ENCODE results near the gene RHBDD1. TPM values are rescaled to one million over a fixed set of nuclear protein-coding genes. Genes with fewer than 3 reads are reported as not detected.
A peak's percentile ranks its signal among the peaks of the same experiment; 100 is the strongest.
"Not testable (repeated sequence)": the region's sequence is repeated elsewhere in the genome, so short reads cannot be mapped to it uniquely, and the experiment has no call there.

RHBDD1 gene
- total and polyA plus RNA-seq, 4 donors = 16.8 to 81.3 (median 30.2) TPM

- H3K9me3 ChIP-seq (ENCODE audit: control insufficient read depth, insufficient read depth, low read length) = no peaks in the 10 kb centered on the region
- H3K27me3 ChIP-seq (ENCODE audit: control insufficient read depth, insufficient read depth, low read length) = no peaks in the 10 kb centered on the region
- H3K36me3 ChIP-seq (ENCODE audit: control insufficient read depth, insufficient read depth, low read length) = no peaks in the 10 kb centered on the region
- 91% methylated on average over 4 of the region's 8 CpGs for WGBS (ENCODE audit: insufficient coverage)
- no peak overlapping the region for H3K4me3 ChIP-seq (ENCODE audit: low read depth, low read length)
- H3K4me1 ChIP-seq (ENCODE audit: control insufficient read depth, insufficient read depth, low read length) = peaks cover 4% of the 10 kb centered on the region
- no peak overlapping the region for H3K27ac ChIP-seq (ENCODE audit: low read depth, low read length)
- no peak for DNase-seq (ENCODE audit: low read depth in 4 of 6, low spot score in 6 of 6)
These were observed 5.9 kb upstream of the RHBDD1 start for GRCh38 chr2:226829721-226830631.

GRCh38 chr2:226831266-226831665 lies 4.6 kb upstream of the RHBDD1 start:
- peaks cover 11% of the 10 kb centered on the region for H3K4me1 ChIP-seq (ENCODE audit: control insufficient read depth, insufficient read depth, low read length)
- no peaks in the 10 kb centered on the region for H3K27me3 ChIP-seq (ENCODE audit: control insufficient read depth, insufficient read depth, low read length)
- no peak overlapping the region for H3K4me3 ChIP-seq (ENCODE audit: low read depth, low read length)
- WGBS (ENCODE audit: insufficient coverage) = 80% methylated on average over 2 of the region's 4 CpGs
- H3K27ac ChIP-seq (ENCODE audit: low read depth, low read length) = no peak overlapping the region
- no peaks in the 10 kb centered on the region for H3K36me3 ChIP-seq (ENCODE audit: control insufficient read depth, insufficient read depth, low read length)
- no peak for DNase-seq (ENCODE audit: low read depth in 4 of 6, low spot score in 6 of 6)
- no peaks in the 10 kb centered on the region for H3K9me3 ChIP-seq (ENCODE audit: control insufficient read depth, insufficient read depth, low read length)

- no peak for DNase-seq (ENCODE audit: low read depth in 4 of 6, low spot score in 6 of 6)
- Histone ChIP-seq H3K27me3 (ENCODE audit: control insufficient read depth, insufficient read depth, low read length) (no peaks in the 10 kb centered on the region), H3K36me3 (ENCODE audit: control insufficient read depth, insufficient read depth, low read length) (no peaks in the 10 kb centered on the region), H3K9me3 (ENCODE audit: control insufficient read depth, insufficient read depth, low read length) (no peaks in the 10 kb centered on the region), H3K4me3 (ENCODE audit: low read depth, low read length) (no peak overlapping the region), H3K4me1 (ENCODE audit: control insufficient read depth, insufficient read depth, low read length) (peaks cover 11% of the 10 kb centered on the region), H3K27ac (ENCODE audit: low read depth, low read length) (no peak overlapping the region)
- no CpG with 5 or more reads among the region's 1 CpG for WGBS (ENCODE audit: insufficient coverage)
These were observed 3.8 kb upstream of the RHBDD1 start for GRCh38 chr2:226832061-226832460.

- 97% methylated on average over 9 of the region's 18 CpGs for WGBS (ENCODE audit: insufficient coverage)
- DNase-seq (ENCODE audit: low read depth in 4 of 6, low spot score in 6 of 6); H3K27ac ChIP-seq (ENCODE audit: low read depth, low read length); H3K36me3 ChIP-seq (ENCODE audit: control insufficient read depth, insufficient read depth, low read length); H3K27me3 ChIP-seq (ENCODE audit: control insufficient read depth, insufficient read depth, low read length); H3K9me3 ChIP-seq (ENCODE audit: control insufficient read depth, insufficient read depth, low read length): not testable (repeated sequence)
- peak overlapping the region; percentile 84 for H3K4me3 ChIP-seq (ENCODE audit: low read depth, low read length)
- peaks cover 11% of the 10 kb centered on the region for H3K4me1 ChIP-seq (ENCODE audit: control insufficient read depth, insufficient read depth, low read length)
These were observed 974 bp upstream of the RHBDD1 start for GRCh38 chr2:226834880-226835279.

- no peak for DNase-seq (ENCODE audit: low read depth in 4 of 6, low spot score in 6 of 6)
- H3K36me3 ChIP-seq (ENCODE audit: control insufficient read depth, insufficient read depth, low read length) = no peaks in the 10 kb centered on the region
- H3K9me3 ChIP-seq (ENCODE audit: control insufficient read depth, insufficient read depth, low read length) = no peaks in the 10 kb centered on the region
- peak overlapping the region; percentile 84 for H3K4me3 ChIP-seq (ENCODE audit: low read depth, low read length)
- H3K27ac ChIP-seq (ENCODE audit: low read depth, low read length) = peak overlapping the region; percentile 89
- H3K4me1 ChIP-seq (ENCODE audit: control insufficient read depth, insufficient read depth, low read length) = peaks cover 11% of the 10 kb centered on the region
- 4% methylated on average over 26 of the region's 26 CpGs for WGBS (ENCODE audit: insufficient coverage)
- H3K27me3 ChIP-seq (ENCODE audit: control insufficient read depth, insufficient read depth, low read length) = no peaks in the 10 kb centered on the region
These were observed 446 bp upstream of the RHBDD1 start for GRCh38 chr2:226835420-226835795.

GRCh38 chr2:226836548-226836885 lies 663 bp downstream of the RHBDD1 start:
- Histone ChIP-seq H3K27me3 (ENCODE audit: control insufficient read depth, insufficient read depth, low read length) (no peaks in the 10 kb centered on the region), H3K4me1 (ENCODE audit: control insufficient read depth, insufficient read depth, low read length) (peaks cover 11% of the 10 kb centered on the region), H3K4me3 (ENCODE audit: low read depth, low read length) (peak overlapping the region; percentile 84), H3K9me3 (ENCODE audit: control insufficient read depth, insufficient read depth, low read length) (no peaks in the 10 kb centered on the region), H3K27ac (ENCODE audit: low read depth, low read length) (peak overlapping the region; percentile 89), H3K36me3 (ENCODE audit: control insufficient read depth, insufficient read depth, low read length) (no peaks in the 10 kb centered on the region)
- DNase-seq (ENCODE audit: low read depth in 4 of 6, low spot score in 6 of 6) = no peak
- 13% methylated on average over 2 of the region's 6 CpGs for WGBS (ENCODE audit: insufficient coverage)

GRCh38 chr2:226837334-226837733 lies 1.5 kb downstream of the RHBDD1 start:
- no peak for DNase-seq (ENCODE audit: low read depth in 4 of 6, low spot score in 6 of 6)
- 97% methylated on average over 6 of the region's 7 CpGs for WGBS (ENCODE audit: insufficient coverage)
- Histone ChIP-seq H3K36me3 (ENCODE audit: control insufficient read depth, insufficient read depth, low read length) (no peaks in the 10 kb centered on the region), H3K27me3 (ENCODE audit: control insufficient read depth, insufficient read depth, low read length) (no peaks in the 10 kb centered on the region), H3K9me3 (ENCODE audit: control insufficient read depth, insufficient read depth, low read length) (no peaks in the 10 kb centered on the region), H3K4me3 (ENCODE audit: low read depth, low read length) (no peak overlapping the region), H3K27ac (ENCODE audit: low read depth, low read length) (no peak overlapping the region), H3K4me1 (ENCODE audit: control insufficient read depth, insufficient read depth, low read length) (peaks cover 11% of the 10 kb centered on the region)

- no peak for DNase-seq (ENCODE audit: low read depth in 4 of 6, low spot score in 6 of 6)
- H3K27ac ChIP-seq (ENCODE audit: low read depth, low read length) = no peak overlapping the region
- no peaks in the 10 kb centered on the region for H3K36me3 ChIP-seq (ENCODE audit: control insufficient read depth, insufficient read depth, low read length)
- peaks cover 3% of the 10 kb centered on the region for H3K9me3 ChIP-seq (ENCODE audit: control insufficient read depth, insufficient read depth, low read length)
- WGBS (ENCODE audit: insufficient coverage) = no CpG with 5 or more reads among the region's 12 CpGs
- no peaks in the 10 kb centered on the region for H3K27me3 ChIP-seq (ENCODE audit: control insufficient read depth, insufficient read depth, low read length)
- peaks cover 11% of the 10 kb centered on the region for H3K4me1 ChIP-seq (ENCODE audit: control insufficient read depth, insufficient read depth, low read length)
- no peak overlapping the region for H3K4me3 ChIP-seq (ENCODE audit: low read depth, low read length)
These were observed 2.1 kb downstream of the RHBDD1 start for GRCh38 chr2:226837787-226838603.

- WGBS (ENCODE audit: insufficient coverage) = no CpG with 5 or more reads among the region's 3 CpGs
- Histone ChIP-seq H3K9me3 (ENCODE audit: control insufficient read depth, insufficient read depth, low read length) (peaks cover 3% of the 10 kb centered on the region), H3K36me3 (ENCODE audit: control insufficient read depth, insufficient read depth, low read length) (no peaks in the 10 kb centered on the region), H3K27ac (ENCODE audit: low read depth, low read length) (no peak overlapping the region), H3K4me3 (ENCODE audit: low read depth, low read length) (no peak overlapping the region), H3K27me3 (ENCODE audit: control insufficient read depth, insufficient read depth, low read length) (no peaks in the 10 kb centered on the region), H3K4me1 (ENCODE audit: control insufficient read depth, insufficient read depth, low read length) (peaks cover 11% of the 10 kb centered on the region)
- DNase-seq (ENCODE audit: low read depth in 4 of 6, low spot score in 6 of 6) = no peak
These were observed 2.9 kb downstream of the RHBDD1 start for GRCh38 chr2:226838722-226839121.

Measured in spinal cord (tissue), 10 donors.